GM12864 (cell line): Measurements from ENCODE around the gene LONP2.

Source experiments
- DNase-seq: peaks from one replicate; pipeline ENCODE4 v3.0.0-alpha.2; 2011; ENCODE audit warnings: low read depth
- H3K4me3 ChIP-seq: 2 replicates; pipeline ENCODE4 v1.5.1; 2011; ENCODE audit warnings: mild to moderate bottlenecking, low read depth, low read length, control low read depth
- CTCF ChIP-seq: IDR thresholded peaks from 2 replicates; pipeline ENCODE4 v1.5.1; 2011; ENCODE audit warnings: low read depth, mild to moderate bottlenecking, moderate library complexity, low read length, control low read depth, inconsistent platforms; ENCODE audit errors: missing control alignments

The LONP2 gene

GRCh38 chr16:48220891-48221290 lies 23.2 kb upstream of the LONP2 start:
- no peak for TF ChIP-seq CTCF
- H3K4me3 ChIP-seq: no peak overlapping the region
- DNase-seq: no peak

- no peak for DNase-seq
- TF ChIP-seq CTCF: no peak
- H3K4me3 ChIP-seq: no peak overlapping the region
Measured at GRCh38 chr16:48223490-48223889, 20.6 kb upstream of the LONP2 start.

- TF ChIP-seq CTCF: no peak
- no peak overlapping the region for H3K4me3 ChIP-seq
- DNase-seq: no peak
Measured at GRCh38 chr16:48225456-48225855, 18.6 kb upstream of the LONP2 start.

- no peak overlapping the region for H3K4me3 ChIP-seq
- peak; percentile 68 for TF ChIP-seq CTCF
- no peak for DNase-seq
Measured at GRCh38 chr16:48231727-48232492, 12.2 kb upstream of the LONP2 start.

GRCh38 chr16:48232493-48233040 lies 11.5 kb upstream of the LONP2 start:
- H3K4me3 ChIP-seq: no peak overlapping the region
- TF ChIP-seq CTCF: no peak
- DNase-seq: no peak

- no peak overlapping the region for H3K4me3 ChIP-seq
- no peak for DNase-seq
- TF ChIP-seq CTCF: no peak
Measured at GRCh38 chr16:48234630-48235029, 9.5 kb upstream of the LONP2 start.
